Body of pancreas (tissue), 4 donors: ENCODE data around the gene DSCAM. TPM values are rescaled to one million over a fixed set of nuclear protein-coding genes. Genes with fewer than 3 reads are reported as not detected.
"Not testable (repeated sequence)": the region's sequence is repeated elsewhere in the genome, so short reads cannot be mapped to it uniquely, and the experiment has no call there.

Experiments used
- ATAC-seq: fragments of 150-250 bp; one replicate; pipeline ENCODE4 v1.9.1; 2016
- DNase-seq, 4 donors: peaks; one replicate each; pipeline ENCODE4 v3.0.0-alpha.2; 2019
- H3K27ac ChIP-seq, 4 donors: fragments of 200-600 bp; sonication (generic); 1 replicate in 3 of 4; 2 replicates in 1 of 4; pipeline versions ENCODE4 v1.5.1 to v1.6.1; 2016 to 2019; ENCODE audit warnings: mild to moderate bottlenecking in 1 of 4, mixed read lengths in 1 of 4, moderate library complexity in 1 of 4
- H3K27me3 ChIP-seq, 2 donors: fragments of 200-600 bp; sonication (generic); one replicate each; pipeline ENCODE4 v1.6.0; 2016; ENCODE audit warnings: mild to moderate bottlenecking in 1 of 2
- H3K36me3 ChIP-seq, 2 donors: fragments of 200-600 bp; sonication (generic); replicated peaks in 1 of 2; 2 replicates each; pipeline ENCODE4 v1.5.1; 2016; ENCODE audit warnings: low read depth in 2 of 2; ENCODE audit not compliant: insufficient read depth in 1 of 2
- H3K4me1 ChIP-seq: fragments of 200-600 bp; sonication (generic); one replicate; pipeline ENCODE4 v1.6.0; 2016
- H3K4me3 ChIP-seq, 2 donors: fragments of 200-600 bp; sonication (generic); 1 replicate in 1 of 2; 2 replicates in 1 of 2; pipeline ENCODE4 v1.5.1; 2016 to 2019
- H3K9me3 ChIP-seq, 3 donors: fragments of 200-600 bp; sonication (generic); 1 replicate in 2 of 3; 2 replicates in 1 of 3; pipeline ENCODE4 v1.5.1; 2016
- POLR2A ChIP-seq, 3 donors: fragments of 450-650 bp; IDR thresholded peaks; one replicate each; pipeline ENCODE4 v1.6.1; 2016; ENCODE audit warnings: antibody characterized with exemption in 3 of 3, mild to moderate bottlenecking in 2 of 3
- WGBS, 2 donors: methylation state at CpG; one replicate each; pipeline ENCODE4 v1.1.5; 2017; 5-methylcytosine and 5-hydroxymethylcytosine counted together
- intact Hi-C: fragments of 100-400 bp; cut with DNase I; formaldehyde crosslinking; loops from one replicate; pipeline ENCODE4 v1.15.1; 2023
- total RNA-seq, 2 donors: library from RNA; depleted of rRNA; stranded (reverse); fragments of >200 nt; gene quantifications; one replicate each; pipeline ENCODE4 v1.1.0, GENCODE V29; 2016
- TF ChIP-seq, protein P1 (sequence below), 7 experiments: fragments of 450-650 bp in 4 of 7; fragments of 200-600 bp in 3 of 7; sonication (generic) in 3 of 7; IDR thresholded peaks; one replicate each; pipeline ENCODE4 v1.5.1; 2016 to 2019; ENCODE audit warnings: antibody characterized with exemption in 7 of 7

The DSCAM gene
- total RNA-seq, 2 donors from 2014 or later = 0.26 TPM; not detected in 1

DNA sequence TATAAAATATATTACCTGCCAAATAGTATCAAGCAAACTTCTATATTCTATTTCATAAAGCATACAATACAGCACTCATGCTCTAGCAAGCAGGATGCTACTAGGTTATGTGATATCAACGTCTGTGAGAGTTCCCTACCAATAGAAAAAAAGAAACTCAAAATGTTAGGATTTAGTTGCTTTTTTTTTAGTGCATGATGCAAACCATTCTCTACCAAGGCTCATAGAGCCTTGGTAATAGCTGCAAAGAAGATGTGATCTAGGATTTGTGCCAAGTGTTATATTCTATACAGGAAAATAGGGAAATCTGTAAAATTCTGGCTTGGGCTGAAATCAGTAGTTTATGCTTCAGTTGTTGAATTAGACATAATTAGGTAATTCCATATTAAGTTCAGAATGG is 394.4 kb downstream of the DSCAM start:
- Histone ChIP-seq H3K27me3 (no peaks in the 10 kb centered on the region), H3K27ac (no peak overlapping the region), H3K4me1 (no peaks in the 10 kb centered on the region), H3K36me3 (no peaks in the 10 kb centered on the region), H3K4me3 (no peak overlapping the region), H3K9me3 (no peaks in the 10 kb centered on the region)
- TF ChIP-seq, protein P1, sequence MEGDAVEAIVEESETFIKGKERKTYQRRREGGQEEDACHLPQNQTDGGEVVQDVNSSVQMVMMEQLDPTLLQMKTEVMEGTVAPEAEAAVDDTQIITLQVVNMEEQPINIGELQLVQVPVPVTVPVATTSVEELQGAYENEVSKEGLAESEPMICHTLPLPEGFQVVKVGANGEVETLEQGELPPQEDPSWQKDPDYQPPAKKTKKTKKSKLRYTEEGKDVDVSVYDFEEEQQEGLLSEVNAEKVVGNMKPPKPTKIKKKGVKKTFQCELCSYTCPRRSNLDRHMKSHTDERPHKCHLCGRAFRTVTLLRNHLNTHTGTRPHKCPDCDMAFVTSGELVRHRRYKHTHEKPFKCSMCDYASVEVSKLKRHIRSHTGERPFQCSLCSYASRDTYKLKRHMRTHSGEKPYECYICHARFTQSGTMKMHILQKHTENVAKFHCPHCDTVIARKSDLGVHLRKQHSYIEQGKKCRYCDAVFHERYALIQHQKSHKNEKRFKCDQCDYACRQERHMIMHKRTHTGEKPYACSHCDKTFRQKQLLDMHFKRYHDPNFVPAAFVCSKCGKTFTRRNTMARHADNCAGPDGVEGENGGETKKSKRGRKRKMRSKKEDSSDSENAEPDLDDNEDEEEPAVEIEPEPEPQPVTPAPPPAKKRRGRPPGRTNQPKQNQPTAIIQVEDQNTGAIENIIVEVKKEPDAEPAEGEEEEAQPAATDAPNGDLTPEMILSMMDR (IDR thresholded peaks at IDR 0.05) = no peak
- no peak for TF ChIP-seq POLR2A (IDR thresholded peaks at IDR 0.05)
- no peak for ATAC-seq
- 46 to 47% methylated on average over 1 of the region's 1 CpG for WGBS, 2 donors
- no peak for DNase-seq
- intact Hi-C loops = no loop called here

DNA sequence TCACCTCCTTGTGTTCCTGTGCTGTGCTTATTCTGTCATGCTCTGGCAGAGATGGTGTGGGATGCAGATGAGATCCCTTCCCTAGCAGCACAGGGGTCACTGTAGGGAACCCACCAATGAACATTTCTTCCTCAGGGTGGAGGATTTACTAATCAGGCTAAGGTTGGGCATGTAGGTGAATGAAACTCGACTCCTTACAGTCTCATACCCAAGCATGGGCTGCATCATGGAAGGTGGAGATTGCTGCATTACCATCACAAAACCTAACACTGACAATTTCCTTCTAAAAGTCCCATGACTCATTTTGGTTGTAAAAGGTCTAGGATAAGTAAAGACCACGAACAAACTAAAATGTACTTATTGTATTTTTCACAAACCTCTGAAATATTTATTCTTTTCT is 399.9 kb downstream of the DSCAM start:
- WGBS, 2 donors = 34 to 37% methylated on average over 2 of the region's 2 CpGs
- intact Hi-C loops = no loop called here
- TF ChIP-seq, protein P1 (IDR thresholded peaks at IDR 0.05) = no peak
- TF ChIP-seq POLR2A (IDR thresholded peaks at IDR 0.05) = no peak
- H3K9me3 ChIP-seq = no peaks in the 10 kb centered on the region
- H3K36me3 ChIP-seq = no peaks in the 10 kb centered on the region
- no peak for ATAC-seq
- H3K27me3 ChIP-seq = no peaks in the 10 kb centered on the region
- H3K4me3 ChIP-seq = no peak overlapping the region
- no peaks in the 10 kb centered on the region for H3K4me1 ChIP-seq
- no peak overlapping the region for H3K27ac ChIP-seq
- DNase-seq = no peak

DNA sequence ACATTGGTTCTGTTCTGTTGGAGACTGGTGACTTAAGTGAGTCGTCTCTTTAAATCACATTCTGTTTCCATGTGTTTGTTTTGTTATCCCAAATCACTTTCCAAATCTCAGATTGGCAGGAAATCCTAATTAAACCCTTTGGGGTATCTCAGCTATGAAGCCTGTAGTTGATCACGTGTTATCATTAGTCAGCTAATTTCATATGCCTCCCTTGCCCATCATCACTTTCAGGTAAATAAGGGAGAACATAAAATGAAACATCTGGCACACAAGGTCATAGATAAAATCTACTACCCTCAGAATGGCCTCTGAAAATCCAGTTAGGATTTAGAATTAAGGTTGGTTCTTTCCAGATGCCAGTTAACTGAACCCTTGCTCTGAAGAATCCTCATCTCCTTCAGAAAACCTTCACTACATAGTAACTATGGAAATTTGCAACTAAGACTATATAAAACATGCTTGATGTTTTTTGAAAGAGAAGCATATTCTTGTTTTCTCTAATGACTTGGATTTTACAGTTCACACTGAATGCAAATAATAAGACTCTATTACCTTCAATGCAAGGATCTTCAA is 401.5 kb downstream of the DSCAM start:
- intact Hi-C loops = no loop called here
- H3K9me3 ChIP-seq = no peaks in the 10 kb centered on the region
- no peak overlapping the region for H3K4me3 ChIP-seq
- H3K27ac ChIP-seq = no peak overlapping the region
- no peaks in the 10 kb centered on the region for H3K36me3 ChIP-seq
- DNase-seq (no peak), ATAC-seq (no peak)
- H3K27me3 ChIP-seq = no peaks in the 10 kb centered on the region
- no peaks in the 10 kb centered on the region for H3K4me1 ChIP-seq
- 38 to 50% methylated on average over 2 of the region's 2 CpGs for whole genome bisulfite sequencing, 2 donors
- TF ChIP-seq POLR2A (IDR thresholded peaks at IDR 0.05) = no peak
- TF ChIP-seq, protein P1 (IDR thresholded peaks at IDR 0.05) = no peak

DNA sequence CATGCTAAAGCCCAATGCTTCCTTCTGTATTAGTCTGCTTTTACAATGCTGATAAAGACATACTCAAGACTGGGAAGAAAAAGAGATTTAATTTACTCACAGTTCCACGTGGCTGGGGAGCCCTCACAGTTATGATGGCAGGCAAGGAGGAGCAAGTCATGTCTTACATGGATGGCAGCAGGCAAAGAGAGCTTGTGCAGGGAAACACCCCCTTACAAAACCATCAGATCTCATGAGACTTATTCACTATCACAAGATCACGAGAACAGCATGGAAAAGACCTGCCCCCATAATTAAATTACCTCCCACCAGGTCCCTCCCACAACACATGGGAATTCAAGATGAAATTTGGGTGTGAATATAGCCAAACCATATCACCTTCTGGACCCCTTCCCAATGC is 407.4 kb downstream of the DSCAM start:
- H3K4me1 ChIP-seq, H3K9me3 ChIP-seq, DNase-seq, H3K27me3 ChIP-seq, ATAC-seq, H3K36me3 ChIP-seq, H3K4me3 ChIP-seq, intact Hi-C loops, H3K27ac ChIP-seq: not testable (repeated sequence)
- 19 to 36% methylated on average over 2 of the region's 2 CpGs for WGBS, 2 donors

- Histone ChIP-seq H3K27me3 (no peaks in the 10 kb centered on the region), H3K9me3 (peaks cover 0 to 6% (median 0%) of the 10 kb centered on the region in 3 donors), H3K36me3 (no peaks in the 10 kb centered on the region), H3K4me1 (no peaks in the 10 kb centered on the region), H3K27ac (no peak overlapping the region), H3K4me3 (no peak overlapping the region)
- TF ChIP-seq POLR2A (IDR thresholded peaks at IDR 0.05) = no peak
- TF ChIP-seq, protein P1 (IDR thresholded peaks at IDR 0.05) = no peak
- 52 to 67% methylated on average over 3 of the region's 3 CpGs for WGBS, 2 donors
- ATAC-seq (no peak), DNase-seq (no peak)
- intact Hi-C loops = no loop called here
Measured at GRCh38 chr21:40438616-40439015, 408.3 kb downstream of the DSCAM start.
